Liver (tissue), 3 donors: ENCODE measurements around the gene COL19A1.

Experiments
- RXRA ChIP-seq, 2 donors: IDR thresholded peaks; 2 replicates each; pipeline ENCODE4 v1.6.1; 2017 to 2018; ENCODE audit warnings: antibody characterized with exemption in 2 of 2, mild to moderate bottlenecking in 1 of 2
- YY1 ChIP-seq: IDR thresholded peaks from 2 replicates; pipeline ENCODE4 v1.6.1; 2016; ENCODE audit warnings: antibody characterized with exemption, mild to moderate bottlenecking
- TF ChIP-seq, protein P1 (sequence below): fragments of 150-350 bp; IDR thresholded peaks from 2 replicates; pipeline ENCODE4 v1.5.1; 2017; ENCODE audit warnings: improper control_type of control experiment, low read depth, low read length; ENCODE audit not compliant: missing input control
- TF ChIP-seq, protein P2 (sequence below): IDR thresholded peaks from 2 replicates; pipeline ENCODE4 v1.6.1; 2016; ENCODE audit warnings: antibody characterized with exemption
- donor health status: healthy.
- donor health status: healthy.

DNA sequence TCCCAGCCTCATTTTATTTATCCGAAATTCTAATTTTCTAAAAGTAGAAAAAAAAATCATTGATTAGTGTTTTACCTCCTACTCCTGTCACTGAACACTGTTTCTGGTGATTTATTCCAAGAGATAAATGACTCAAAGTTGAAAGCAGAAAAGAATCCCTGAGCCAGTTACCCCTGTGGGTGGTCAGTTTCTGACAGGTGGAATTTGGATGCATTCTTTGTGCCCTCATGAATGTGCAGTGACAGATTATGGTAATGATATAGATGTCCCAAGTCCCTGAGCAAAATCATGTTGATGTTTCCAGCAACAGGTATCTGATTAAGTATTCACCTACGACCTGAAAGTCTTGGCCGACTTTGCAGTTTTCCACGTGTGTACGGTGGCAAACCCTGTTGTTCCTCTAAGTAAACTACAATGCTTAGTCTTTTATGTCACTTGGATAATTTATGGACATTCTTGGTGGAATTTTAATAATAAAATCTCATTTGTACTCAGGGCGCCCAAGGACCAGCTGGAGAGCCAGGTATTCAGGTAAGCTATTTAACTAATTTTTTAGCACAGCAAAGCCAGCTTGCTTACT lies 282.9 kb downstream of the COL19A1 start:
- TF ChIP-seq, protein P1, sequence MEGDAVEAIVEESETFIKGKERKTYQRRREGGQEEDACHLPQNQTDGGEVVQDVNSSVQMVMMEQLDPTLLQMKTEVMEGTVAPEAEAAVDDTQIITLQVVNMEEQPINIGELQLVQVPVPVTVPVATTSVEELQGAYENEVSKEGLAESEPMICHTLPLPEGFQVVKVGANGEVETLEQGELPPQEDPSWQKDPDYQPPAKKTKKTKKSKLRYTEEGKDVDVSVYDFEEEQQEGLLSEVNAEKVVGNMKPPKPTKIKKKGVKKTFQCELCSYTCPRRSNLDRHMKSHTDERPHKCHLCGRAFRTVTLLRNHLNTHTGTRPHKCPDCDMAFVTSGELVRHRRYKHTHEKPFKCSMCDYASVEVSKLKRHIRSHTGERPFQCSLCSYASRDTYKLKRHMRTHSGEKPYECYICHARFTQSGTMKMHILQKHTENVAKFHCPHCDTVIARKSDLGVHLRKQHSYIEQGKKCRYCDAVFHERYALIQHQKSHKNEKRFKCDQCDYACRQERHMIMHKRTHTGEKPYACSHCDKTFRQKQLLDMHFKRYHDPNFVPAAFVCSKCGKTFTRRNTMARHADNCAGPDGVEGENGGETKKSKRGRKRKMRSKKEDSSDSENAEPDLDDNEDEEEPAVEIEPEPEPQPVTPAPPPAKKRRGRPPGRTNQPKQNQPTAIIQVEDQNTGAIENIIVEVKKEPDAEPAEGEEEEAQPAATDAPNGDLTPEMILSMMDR: no peak
- TF ChIP-seq RXRA (IDR thresholded peaks at IDR 0.05): no peak
- no peak for TF ChIP-seq YY1
- TF ChIP-seq, protein P2, sequence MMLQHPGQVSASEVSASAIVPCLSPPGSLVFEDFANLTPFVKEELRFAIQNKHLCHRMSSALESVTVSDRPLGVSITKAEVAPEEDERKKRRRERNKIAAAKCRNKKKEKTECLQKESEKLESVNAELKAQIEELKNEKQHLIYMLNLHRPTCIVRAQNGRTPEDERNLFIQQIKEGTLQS: no peak
